Endothelial cell of umbilical vein (primary cell): Measurements from ENCODE around the gene MTFP1. TPM values are rescaled to one million over a fixed set of nuclear protein-coding genes. Genes with fewer than 3 reads are reported as not detected.

Experiments
- BruUV-seq: library from RNA; stranded (reverse); fragments of 400-500 nt; replicated peaks from 2 replicates; lab custom pipeline; 2021; lab: Mats Ljungman, UMichigan
- CTCF ChIA-PET: fragments of 300-600, 350-600 bp; sonication (Branson Sonifier 250); formaldehyde crosslinking; loops from one replicate; lab custom pipeline; 2021; ENCODE audit warnings: antibody characterized with exemption, inconsistent platforms; lab: Charles Lee
- POLR2A ChIA-PET: fragments of 300-600, 350-600 bp; sonication (Branson Sonifier 250); formaldehyde crosslinking; loops from one replicate; lab custom pipeline; 2021; ENCODE audit warnings: antibody characterized with exemption, inconsistent platforms; lab: Charles Lee
- DNase-seq: peaks from one replicate; pipeline ENCODE4 v3.0.0-alpha.2; 2011; ENCODE audit warnings: low read depth, low spot score
- FAIRE-seq: peaks from 2 replicates; lab custom pipeline; 2011; peaks lifted over from hg19 to GRCh38; lab: Jason Lieb, UNC
- H2AFZ ChIP-seq: 2 replicates; pipeline ENCODE4 v1.6.0; 2012; ENCODE audit warnings: low read depth, low read length, control low read depth, inconsistent platforms
- H3K27ac ChIP-seq: 2 replicates; pipeline ENCODE4 v1.5.1; 2011; ENCODE audit warnings: low read depth, mild to moderate bottlenecking, control low read depth, low read length, moderate library complexity; ENCODE audit not compliant: insufficient read depth
- H3K27me3 ChIP-seq, 2 experiments: 2 replicates each; pipeline versions ENCODE4 v1.6.0 to v1.6.1; 2011; ENCODE audit warnings: low read length in 2 of 2, mixed read lengths in 1 of 2; ENCODE audit not compliant: control insufficient read depth in 2 of 2, insufficient read depth in 2 of 2
- H3K36me3 ChIP-seq, 2 experiments: 2 replicates in 1 of 2; 3 replicates in 1 of 2; pipeline ENCODE4 v1.5.1; 2011; ENCODE audit warnings: low read length in 2 of 2, mild to moderate bottlenecking in 1 of 2, moderate library complexity in 1 of 2; ENCODE audit not compliant: control insufficient read depth in 2 of 2, insufficient read depth in 2 of 2; ENCODE audit errors: extremely low read depth in 1 of 2
- H3K4me1 ChIP-seq: 3 replicates; pipeline ENCODE4 v1.5.1; 2011; ENCODE audit warnings: mild to moderate bottlenecking, low read length; ENCODE audit not compliant: control insufficient read depth, insufficient read depth; ENCODE audit errors: extremely low read depth
- H3K4me2 ChIP-seq: 2 replicates; pipeline ENCODE4 v1.6.1; 2011; ENCODE audit warnings: low read length, control low read depth, mixed read lengths; ENCODE audit not compliant: insufficient read depth
- H3K4me3 ChIP-seq, 3 experiments: fragments of 200-600 bp in 1 of 3; sonication (generic), shearing (Covaris generic) in 1 of 3; replicated peaks in 1 of 3; 2 replicates each; pipeline ENCODE4 v1.5.1; 2011 to 2016; ENCODE audit warnings: control low read depth in 3 of 3, low read length in 3 of 3, mild to moderate bottlenecking in 2 of 3, inconsistent platforms in 1 of 3, low read depth in 1 of 3, moderate library complexity in 1 of 3; ENCODE audit not compliant: insufficient read depth in 1 of 3
- H3K79me2 ChIP-seq: 2 replicates; pipeline ENCODE4 v1.6.0; 2012; ENCODE audit warnings: low read length, inconsistent platforms; ENCODE audit not compliant: control insufficient read depth, insufficient read depth
- H3K9ac ChIP-seq: replicated peaks from 2 replicates; pipeline ENCODE3; 2011; ENCODE audit warnings: low read length, control low read depth; ENCODE audit not compliant: insufficient read depth; ENCODE audit errors: extremely low read depth
- H3K9me1 ChIP-seq: replicated peaks from 3 replicates; pipeline ENCODE4 v1.6.0; 2011; ENCODE audit warnings: mild to moderate bottlenecking, low read length; ENCODE audit not compliant: control insufficient read depth, insufficient read depth; ENCODE audit errors: extremely low read depth
- H3K9me3 ChIP-seq: replicated peaks from 2 replicates; pipeline ENCODE4 v1.5.1; 2012; ENCODE audit warnings: low read length, inconsistent platforms; ENCODE audit not compliant: control insufficient read depth, insufficient read depth
- H4K20me1 ChIP-seq: replicated peaks from 2 replicates; pipeline ENCODE3; 2011; ENCODE audit warnings: mild to moderate bottlenecking, low read length; ENCODE audit not compliant: control insufficient read depth, insufficient read depth; ENCODE audit errors: extremely low read depth
- CTCF ChIP-seq, 2 donors: IDR thresholded peaks; 1 replicate in 1 of 2; 2 replicates in 1 of 2; pipeline ENCODE4 v1.5.1; 2011; ENCODE audit warnings: low read length in 2 of 2, mild to moderate bottlenecking in 2 of 2, moderate library complexity in 2 of 2, control low read depth in 1 of 2, inconsistent platforms in 1 of 2, low read depth in 1 of 2; ENCODE audit not compliant: insufficient read depth in 1 of 2; ENCODE audit errors: extremely low read depth in 1 of 2
- FOS ChIP-seq: IDR thresholded peaks from 2 replicates; pipeline ENCODE4 v1.6.1; 2011; ENCODE audit warnings: mild to moderate bottlenecking, low read length, moderate library complexity, borderline replicate concordance; ENCODE audit not compliant: insufficient read depth
- GATA2 ChIP-seq: IDR thresholded peaks from 2 replicates; pipeline ENCODE4 v1.7.0; 2011; ENCODE audit warnings: low read depth, mild to moderate bottlenecking, moderate library complexity, mixed read lengths, low read length; ENCODE audit not compliant: insufficient read length, insufficient read depth
- JUN ChIP-seq: IDR thresholded peaks from 2 replicates; pipeline ENCODE4 v1.6.1; 2011; ENCODE audit warnings: borderline replicate concordance, low read depth; ENCODE audit not compliant: insufficient read length, insufficient read depth
- MAX ChIP-seq: IDR thresholded peaks from 2 replicates; pipeline ENCODE4 v1.6.1; 2011; ENCODE audit not compliant: insufficient read depth, insufficient read length
- POLR2A ChIP-seq: IDR thresholded peaks from 2 replicates; pipeline ENCODE4 v1.6.1; 2012; ENCODE audit warnings: low read depth, mild to moderate bottlenecking, control low read depth, low read length
- dilution Hi-C: fragments of 300-500 bp; cut with MboI; formaldehyde crosslinking; loops from one replicate; pipeline ENCODE4 v1.15.0; 2019; ENCODE audit warnings: low sequenced_read_pairs; ENCODE audit not compliant: extremely low pct_ligation_motif_present
- intact Hi-C: fragments of 100-400 bp; cut with micrococcal nuclease; formaldehyde crosslinking; loops from one replicate; pipeline ENCODE4 v1.10.0; 2022
- polyA plus RNA-seq, 4 experiments: library from polyadenylated mRNA; depleted of rRNA in 3 of 4; stranded (reverse) in 3 of 4; unstranded in 1 of 4; fragments of >200 nt; gene quantifications; 2 replicates each; pipeline versions ENCODE4 v1.2.1 to v1.2.3, GENCODE V29; 2011 to 2012; ENCODE audit warnings: missing spikeins in 1 of 4
- total RNA-seq: library from RNA; stranded (reverse); gene quantifications from 2 replicates; pipeline ENCODE4 v1.2.3, GENCODE V29; 2021

MTFP1 gene
- total and polyA plus RNA-seq, 2 donors (not counting 3 experiments of a cell fraction or from before 2014, with no cell fraction given): 30.3 to 41.9 TPM

DNA sequence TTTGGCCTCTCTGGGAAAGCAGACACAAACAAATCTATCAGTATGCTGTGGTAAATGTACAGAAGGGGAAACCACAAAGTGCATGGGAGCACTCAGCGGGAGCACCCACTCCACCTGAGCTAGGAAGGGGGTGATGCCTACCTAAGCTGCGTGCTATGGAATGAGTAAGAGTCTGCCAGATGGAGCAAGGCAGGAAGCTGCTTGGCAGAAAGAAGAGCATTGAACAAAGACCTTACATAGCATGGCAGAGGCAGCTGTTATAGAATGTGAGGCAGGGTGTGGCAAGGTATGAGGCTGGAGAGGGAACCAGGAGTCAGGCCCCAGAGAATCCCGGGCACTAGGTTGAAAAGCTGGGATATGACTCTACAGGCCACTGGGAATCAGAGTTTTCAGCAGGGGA lies 13.8 kb upstream of the MTFP1 start:
- no peak for FAIRE-seq

More for the DNA sequence above, 13.8 kb upstream of the MTFP1 start:
- no TSS peak for BruUV-seq
- DNase-seq: no peak
- ChIA-PET POLR2A (interaction anchor here (0.6 kb wide), 1 partner anchor 18 kb away, joined by 7 read pairs; no protein-coding TSS in a partner anchor), CTCF (interaction anchor here (1.2 to 4.0 kb wide), 3 partner anchors 10 to 15 kb away, joined by 6 to 21 read pairs (median 13); partner anchors contain the start of genes MTFP1 and SEC14L2)
- H3K9me3 ChIP-seq: no peaks in the 10 kb centered on the region
- dilution Hi-C loops: no loop called here
- H3K4me3 ChIP-seq: no peak overlapping the region
- peaks cover 10 to 50% of the 10 kb centered on the region in 2 experiments for H3K36me3 ChIP-seq
- peaks cover 6% of the 10 kb centered on the region for H3K4me1 ChIP-seq
- no peak overlapping the region for H3K9ac ChIP-seq
- H3K4me2 ChIP-seq: no peak overlapping the region
- no peak overlapping the region for H2AFZ ChIP-seq
- H4K20me1 ChIP-seq: no peaks in the 10 kb centered on the region
- intact Hi-C loops: no loop called here
- H3K9me1 ChIP-seq: no peaks in the 10 kb centered on the region
- TF ChIP-seq FOS (no peak), MAX (no peak), JUN (no peak), CTCF (IDR thresholded peaks at IDR 0.05; ENCODE audit: extremely low read depth in 1 of 2, insufficient read depth in 1 of 2, low read depth in 1 of 2, low read length in 2 of 2) (no peak), POLR2A (no peak), GATA2 (no peak)
- no peak overlapping the region for H3K27ac ChIP-seq
- H3K79me2 ChIP-seq: no peaks in the 10 kb centered on the region
- H3K27me3 ChIP-seq: no peaks in the 10 kb centered on the region
